NOMO-1 (cell line): ENCODE results near the gene TASOR2.

Experiments
- DNase-seq, 2 experiments: peaks; one replicate each; lab custom pipeline; 2025; ENCODE audit not compliant: unreplicated experiment in 2 of 2; lab: John Stamatoyannopoulos, UW

TASOR2 gene

GRCh38 chr10:5654218-5654755 is 30.4 kb upstream of the TASOR2 start:
- no peak for DNase-seq

- DNase-seq: no peak
Measured at GRCh38 chr10:5655121-5655520, 29.5 kb upstream of the TASOR2 start.

GRCh38 chr10:5656737-5657579 is 27.7 kb upstream of the TASOR2 start:
- no peak for DNase-seq

- DNase-seq: no peak
Measured at GRCh38 chr10:5658871-5659618, 25.6 kb upstream of the TASOR2 start.

GRCh38 chr10:5659702-5660528 is 24.7 kb upstream of the TASOR2 start:
- peak; percentile 76 to 95 for DNase-seq

GRCh38 chr10:5661043-5661442 is 23.6 kb upstream of the TASOR2 start:
- DNase-seq: no peak

- DNase-seq: no peak
Measured at GRCh38 chr10:5662708-5663579, 21.7 kb upstream of the TASOR2 start.

- DNase-seq: no peak
Measured at GRCh38 chr10:5663692-5664427, 20.8 kb upstream of the TASOR2 start.

- DNase-seq: peak; percentile 38 to 48
Measured at GRCh38 chr10:5665373-5666007, 19.1 kb upstream of the TASOR2 start.

GRCh38 chr10:5666008-5666840 is 18.4 kb upstream of the TASOR2 start, which contains the start of gene ASB13:
TSS of gene ASB13 (minus strand) at chr10:5666595. CDS start at chr10:5666551, 44 bp downstream.
- peak; percentile 64 to 71 for DNase-seq

GRCh38 chr10:5666841-5667630 is 17.6 kb upstream of the TASOR2 start:
- DNase-seq: no peak

GRCh38 chr10:5668429-5668828 is 16.2 kb upstream of the TASOR2 start:
- DNase-seq: no peak

GRCh38 chr10:5669604-5670003 is 15.0 kb upstream of the TASOR2 start:
- DNase-seq: no peak

- DNase-seq: no peak
Measured at GRCh38 chr10:5670662-5671375, 13.8 kb upstream of the TASOR2 start.

- no peak for DNase-seq
Measured at GRCh38 chr10:5678397-5679036, 6.1 kb upstream of the TASOR2 start.

- DNase-seq: no peak
Measured at GRCh38 chr10:5679037-5679435, 5.6 kb upstream of the TASOR2 start.
